HCT116 (cell line): Measurements from ENCODE around the gene PXMP4. TPM values are rescaled to one million over a fixed set of nuclear protein-coding genes. Genes with fewer than 3 reads are reported as not detected.

Experiments used
- ATAC-seq: fragments of 200-7000 bp; cut with Tn5 transposase; 2 replicates; pipeline ENCODE4 v1.9.1; 2020; ENCODE audit warnings: mild to moderate bottlenecking, moderate library complexity
- BruUV-seq: library from RNA; stranded (reverse); fragments of 400-500 nt; replicated peaks from 2 replicates; lab custom pipeline; 2021; lab: Mats Ljungman, UMichigan
- CTCF ChIA-PET: fragments of 300-600 bp; sonication (Branson Sonifier 250); formaldehyde crosslinking; loops from one replicate; lab custom pipeline; 2021; ENCODE audit warnings: antibody characterized with exemption; lab: Charles Lee
- POLR2A ChIA-PET: fragments of 300-600, 350-600 bp; sonication (Branson Sonifier 250); formaldehyde crosslinking; loops from one replicate; lab custom pipeline; 2021; ENCODE audit warnings: antibody characterized with exemption; lab: Charles Lee
- RAD21 ChIA-PET, 2 experiments: fragments of 300-600 bp; sonication (Branson Sonifier 250); formaldehyde crosslinking; loops; one replicate each; lab custom pipeline; 2023; ENCODE audit warnings: low total read pairs in 2 of 2; ENCODE audit not compliant: uncharacterized antibody in 2 of 2, unreplicated experiment in 2 of 2, low non-redundant PET in 1 of 2; lab: Charles Lee
- DNase-seq: peaks from one replicate; pipeline ENCODE4 v3.0.0-alpha.2; 2010; ENCODE audit warnings: low read depth, low spot score
- H2AFZ ChIP-seq: fragments of 200-600 bp; shearing (Covaris generic), sonication (generic); 2 replicates; pipeline ENCODE4 v1.6.1; 2017; ENCODE audit warnings: low read depth, mixed run types, mixed read lengths, antibody characterized with exemption, low read length; ENCODE audit not compliant: poor library complexity, severe bottlenecking
- H3K27ac ChIP-seq: 2 replicates; pipeline ENCODE4 v1.5.1; 2012; ENCODE audit warnings: low read depth, low read length
- H3K27me3 ChIP-seq: fragments of 200-600 bp; sonication (generic); 2 replicates; pipeline ENCODE4 v1.6.1; 2016; ENCODE audit warnings: mixed run types, low read length, mixed read lengths; ENCODE audit not compliant: insufficient read depth
- H3K36me3 ChIP-seq, 2 experiments: fragments of 200-500 bp in 1 of 2; fragments of 200-600 bp in 1 of 2; sonication (Bioruptor generic) in 1 of 2; sonication (generic) in 1 of 2; 2 replicates each; pipeline versions ENCODE4 v1.5.1 to v1.6.1; 2014 to 2016; ENCODE audit warnings: low read length in 2 of 2, inconsistent platforms in 1 of 2, mixed read lengths in 1 of 2, mixed run types in 1 of 2; ENCODE audit not compliant: insufficient read depth in 2 of 2, control insufficient read depth in 1 of 2
- H3K4me1 ChIP-seq, 2 experiments: fragments of 200-600 bp in 1 of 2; sonication (generic) in 1 of 2; 2 replicates each; pipeline versions ENCODE4 v1.5.1 to v1.6.1; 2012 to 2017; ENCODE audit warnings: low read length in 2 of 2, inconsistent platforms in 1 of 2, mild to moderate bottlenecking in 1 of 2, mixed read lengths in 1 of 2, mixed run types in 1 of 2, moderate library complexity in 1 of 2; ENCODE audit not compliant: insufficient read depth in 2 of 2, control insufficient read depth in 1 of 2
- H3K4me2 ChIP-seq: fragments of 200-600 bp; sonication (generic); 2 replicates; pipeline ENCODE4 v1.6.1; 2017; ENCODE audit warnings: mixed run types, low read length, mixed read lengths
- H3K4me3 ChIP-seq, 2 experiments: fragments of 200-600 bp in 1 of 2; sonication (generic) in 1 of 2; replicated peaks in 1 of 2; 2 replicates each; pipeline ENCODE4 v1.5.1; 2011 to 2016; ENCODE audit warnings: low read length in 2 of 2, control low read depth in 1 of 2, low read depth in 1 of 2, mild to moderate bottlenecking in 1 of 2, mixed read lengths in 1 of 2, mixed run types in 1 of 2
- H3K79me2 ChIP-seq: fragments of 200-600 bp; sonication (generic); 2 replicates; pipeline ENCODE4 v1.6.1; 2017; ENCODE audit warnings: mild to moderate bottlenecking, mixed run types, low read length, moderate library complexity, mixed read lengths; ENCODE audit not compliant: insufficient read depth
- H3K9ac ChIP-seq: fragments of 200-600 bp; sonication (generic); 2 replicates; pipeline ENCODE4 v1.6.1; 2016; ENCODE audit warnings: low read length, mixed read lengths
- H3K9me2 ChIP-seq: fragments of 200-600 bp; sonication (generic), shearing (Covaris generic); 2 replicates; pipeline ENCODE4 v1.6.1; 2017; ENCODE audit warnings: mixed run types, mild to moderate bottlenecking, moderate library complexity; ENCODE audit not compliant: insufficient read depth
- H3K9me3 ChIP-seq, 2 experiments: fragments of 200-500 bp in 1 of 2; fragments of 200-600 bp in 1 of 2; sonication (Bioruptor generic) in 1 of 2; sonication (generic) in 1 of 2; 2 replicates each; pipeline ENCODE4 v1.6.1; 2014 to 2017; ENCODE audit warnings: low read length in 2 of 2, mixed read lengths in 2 of 2, inconsistent platforms in 1 of 2, low read depth in 1 of 2, mild to moderate bottlenecking in 1 of 2, mixed run types in 1 of 2, moderate library complexity in 1 of 2; ENCODE audit not compliant: control insufficient read depth in 1 of 2, insufficient read depth in 1 of 2
- H4K20me1 ChIP-seq: fragments of 200-600 bp; sonication (generic), shearing (Covaris generic); 2 replicates; pipeline ENCODE4 v1.6.1; 2017; ENCODE audit warnings: mixed run types, mild to moderate bottlenecking, moderate library complexity; ENCODE audit not compliant: insufficient read depth
- CEBPB ChIP-seq: IDR thresholded peaks from 2 replicates; pipeline ENCODE4 v1.6.1; 2012; ENCODE audit warnings: low read depth
- EGR1 ChIP-seq: IDR thresholded peaks from 2 replicates; pipeline ENCODE4 v1.6.1; 2012; ENCODE audit warnings: low read depth
- ELF1 ChIP-seq: IDR thresholded peaks from 2 replicates; pipeline ENCODE4 v1.6.1; 2012; ENCODE audit warnings: low read depth, borderline replicate concordance
- EZH2 ChIP-seq: fragments of 200-600 bp; sonication (generic); IDR thresholded peaks from 2 replicates; pipeline ENCODE4 v1.6.1; 2017; ENCODE audit warnings: antibody characterized with exemption, mixed run types
- EZH2phosphoT487 ChIP-seq: fragments of 200-600 bp; IDR thresholded peaks from 2 replicates; pipeline ENCODE4 v1.6.1; 2018; ENCODE audit warnings: antibody characterized with exemption, borderline replicate concordance
- FOSL1 ChIP-seq: IDR thresholded peaks from 2 replicates; pipeline ENCODE4 v1.6.1; 2012; ENCODE audit warnings: low read depth
- JUND ChIP-seq: IDR thresholded peaks from 2 replicates; pipeline ENCODE4 v1.6.1; 2012
- RAD21 ChIP-seq: IDR thresholded peaks from 2 replicates; pipeline ENCODE4 v1.6.1; 2012; ENCODE audit warnings: low read depth, mild to moderate bottlenecking
- SIN3A ChIP-seq: IDR thresholded peaks from 2 replicates; pipeline ENCODE4 v1.6.1; 2012; ENCODE audit warnings: low read depth
- SP1 ChIP-seq: IDR thresholded peaks from 2 replicates; pipeline ENCODE4 v1.6.1; 2012; ENCODE audit warnings: low read depth
- SRF ChIP-seq: IDR thresholded peaks from 2 replicates; pipeline ENCODE4 v1.6.1; 2012; ENCODE audit warnings: low read depth
- ZFX ChIP-seq: fragments of 450-650 bp; IDR thresholded peaks from 2 replicates; pipeline ENCODE4 v1.6.1; 2017
- intact Hi-C: fragments of 100-400 bp; cut with micrococcal nuclease; formaldehyde crosslinking; loops from 2 replicates; pipeline ENCODE4 v1.10.0; 2022
- total RNA-seq: library from RNA; stranded (reverse); gene quantifications from one replicate; pipeline ENCODE4 v1.2.1, GENCODE V29; 2021; ENCODE audit not compliant: unreplicated experiment
- TF ChIP-seq, protein P1 (sequence below): IDR thresholded peaks from 2 replicates; pipeline ENCODE4 v1.6.1; 2012
- TF ChIP-seq, protein P2 (sequence below): IDR thresholded peaks from 2 replicates; pipeline ENCODE4 v1.6.1; 2012; ENCODE audit warnings: low read depth
- TF ChIP-seq, protein P3 (sequence below), 3 experiments: fragments of 200-600 bp in 1 of 3; sonication (generic) in 1 of 3; IDR thresholded peaks in 2 of 3; conservative IDR thresholded peaks in 1 of 3; 2 replicates each; pipeline ENCODE4 v1.5.1; 2012 to 2017; ENCODE audit warnings: low read depth in 2 of 3, low read length in 2 of 3, antibody characterized with exemption in 1 of 3, borderline replicate concordance in 1 of 3, control low read depth in 1 of 3, mild to moderate bottlenecking in 1 of 3, mixed read lengths in 1 of 3, mixed run types in 1 of 3, moderate library complexity in 1 of 3; ENCODE audit not compliant: insufficient read depth in 1 of 3

PXMP4 gene
- total RNA-seq, 1 experiment from 2014 or later, result 9.6 TPM

DNA sequence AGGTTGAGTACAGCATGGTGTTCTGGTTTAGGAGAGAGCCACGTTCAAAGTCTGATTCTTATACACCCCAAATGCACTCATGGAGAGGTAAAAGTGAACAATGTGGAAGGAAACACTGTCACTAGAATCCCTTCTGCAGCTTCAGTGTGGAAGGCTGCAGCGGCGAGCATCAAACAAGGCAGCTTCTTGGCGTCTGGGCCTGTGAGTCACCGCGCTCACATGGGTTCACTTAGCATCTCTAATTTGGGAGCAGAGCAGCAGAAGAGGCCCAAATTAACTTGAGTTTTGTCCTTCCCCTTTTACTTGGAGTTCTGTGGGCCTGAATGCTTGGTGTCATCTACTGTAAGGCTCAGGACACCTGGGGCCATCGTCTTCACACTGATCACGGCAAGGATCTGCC is 23.0 kb downstream of the PXMP4 start (continued):
- TF ChIP-seq, protein P1, sequence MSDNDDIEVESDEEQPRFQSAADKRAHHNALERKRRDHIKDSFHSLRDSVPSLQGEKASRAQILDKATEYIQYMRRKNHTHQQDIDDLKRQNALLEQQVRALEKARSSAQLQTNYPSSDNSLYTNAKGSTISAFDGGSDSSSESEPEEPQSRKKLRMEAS, result no peak

DNA sequence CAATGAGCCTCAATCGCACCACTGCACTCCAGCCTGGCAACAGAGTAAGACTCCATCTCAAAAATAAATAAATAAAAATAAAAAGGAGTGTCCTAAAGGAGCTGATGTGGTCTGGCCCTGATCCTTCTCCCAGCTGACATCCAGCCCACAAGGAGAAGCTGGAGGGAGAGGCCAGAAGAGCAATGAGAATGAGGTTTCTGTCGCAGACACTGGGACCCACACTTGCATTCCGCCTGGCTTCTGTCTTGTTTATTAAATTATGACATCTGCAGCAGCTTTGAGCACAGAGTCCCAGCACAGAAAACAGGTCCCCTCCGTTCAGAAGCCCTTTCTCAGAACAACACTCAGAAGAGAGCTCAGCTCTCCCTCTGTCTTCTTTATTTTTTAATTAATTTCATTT is 23.7 kb downstream of the PXMP4 start:
- no peak overlapping the region for H3K4me3 ChIP-seq
- ChIA-PET POLR2A (interaction anchor here (0.9 kb wide), 1 partner anchor 24 kb away, joined by 3 read pairs; no protein-coding TSS in a partner anchor), CTCF (interaction anchor here (0.6 kb wide), 1 partner anchor 432 kb away, joined by 3 read pairs; no protein-coding TSS in a partner anchor), RAD21 (no interaction called here)
- no TSS peak for BruUV-seq
- no peak overlapping the region for H3K4me2 ChIP-seq
- H3K9me3 ChIP-seq, result no peaks in the 10 kb centered on the region
- no peaks in the 10 kb centered on the region for H3K4me1 ChIP-seq
- DNase-seq (no peak), ATAC-seq (no peak)
- H3K27me3 ChIP-seq, result no peaks in the 10 kb centered on the region
- intact Hi-C loops, result no loop called here
- H2AFZ ChIP-seq, result no peak overlapping the region
- H3K27ac ChIP-seq, result no peak overlapping the region
- no peaks in the 10 kb centered on the region for H3K79me2 ChIP-seq
- H3K9ac ChIP-seq, result no peak overlapping the region
- no peaks in the 10 kb centered on the region for H3K9me2 ChIP-seq
- no peak for TF ChIP-seq SP1
- no peak for TF ChIP-seq ELF1
- no peaks in the 10 kb centered on the region for H4K20me1 ChIP-seq
- H3K36me3 ChIP-seq, result no peaks in the 10 kb centered on the region

DNA sequence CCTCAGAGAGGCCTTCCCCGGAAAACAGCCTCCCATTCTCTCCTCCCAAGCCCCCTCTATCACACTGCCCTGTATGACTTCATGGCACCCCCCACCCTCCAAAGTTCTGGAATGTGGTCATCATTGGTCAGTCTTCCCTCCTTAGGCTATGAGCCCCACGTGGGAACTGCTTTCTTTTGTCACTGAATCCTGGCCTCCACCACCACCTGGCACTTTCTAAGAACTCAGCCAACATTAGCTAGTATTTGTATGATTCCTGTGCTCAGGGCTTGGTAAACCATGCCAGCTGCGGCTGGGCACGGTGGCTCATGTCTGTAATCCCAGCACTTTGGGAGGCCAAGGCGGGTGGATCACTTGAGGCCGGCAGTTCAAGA is 25.5 kb downstream of the PXMP4 start:
- H3K4me1 ChIP-seq, result peaks cover 2 to 6% of the 10 kb centered on the region in 2 experiments; a peak in 2 of 4 replicates
- DNase-seq (no peak), ATAC-seq (no peak)
- H3K4me2 ChIP-seq, result no peak overlapping the region
- TF ChIP-seq, protein P2, sequence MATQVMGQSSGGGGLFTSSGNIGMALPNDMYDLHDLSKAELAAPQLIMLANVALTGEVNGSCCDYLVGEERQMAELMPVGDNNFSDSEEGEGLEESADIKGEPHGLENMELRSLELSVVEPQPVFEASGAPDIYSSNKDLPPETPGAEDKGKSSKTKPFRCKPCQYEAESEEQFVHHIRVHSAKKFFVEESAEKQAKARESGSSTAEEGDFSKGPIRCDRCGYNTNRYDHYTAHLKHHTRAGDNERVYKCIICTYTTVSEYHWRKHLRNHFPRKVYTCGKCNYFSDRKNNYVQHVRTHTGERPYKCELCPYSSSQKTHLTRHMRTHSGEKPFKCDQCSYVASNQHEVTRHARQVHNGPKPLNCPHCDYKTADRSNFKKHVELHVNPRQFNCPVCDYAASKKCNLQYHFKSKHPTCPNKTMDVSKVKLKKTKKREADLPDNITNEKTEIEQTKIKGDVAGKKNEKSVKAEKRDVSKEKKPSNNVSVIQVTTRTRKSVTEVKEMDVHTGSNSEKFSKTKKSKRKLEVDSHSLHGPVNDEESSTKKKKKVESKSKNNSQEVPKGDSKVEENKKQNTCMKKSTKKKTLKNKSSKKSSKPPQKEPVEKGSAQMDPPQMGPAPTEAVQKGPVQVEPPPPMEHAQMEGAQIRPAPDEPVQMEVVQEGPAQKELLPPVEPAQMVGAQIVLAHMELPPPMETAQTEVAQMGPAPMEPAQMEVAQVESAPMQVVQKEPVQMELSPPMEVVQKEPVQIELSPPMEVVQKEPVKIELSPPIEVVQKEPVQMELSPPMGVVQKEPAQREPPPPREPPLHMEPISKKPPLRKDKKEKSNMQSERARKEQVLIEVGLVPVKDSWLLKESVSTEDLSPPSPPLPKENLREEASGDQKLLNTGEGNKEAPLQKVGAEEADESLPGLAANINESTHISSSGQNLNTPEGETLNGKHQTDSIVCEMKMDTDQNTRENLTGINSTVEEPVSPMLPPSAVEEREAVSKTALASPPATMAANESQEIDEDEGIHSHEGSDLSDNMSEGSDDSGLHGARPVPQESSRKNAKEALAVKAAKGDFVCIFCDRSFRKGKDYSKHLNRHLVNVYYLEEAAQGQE, result no peak
- TF ChIP-seq EZH2phosphoT487 (no peak), EGR1 (no peak), EZH2 (no peak), JUND (no peak), CEBPB (no peak), SIN3A (no peak), FOSL1 (no peak), RAD21 (no peak), ZFX (no peak), SRF (no peak)
- TF ChIP-seq, protein P3, sequence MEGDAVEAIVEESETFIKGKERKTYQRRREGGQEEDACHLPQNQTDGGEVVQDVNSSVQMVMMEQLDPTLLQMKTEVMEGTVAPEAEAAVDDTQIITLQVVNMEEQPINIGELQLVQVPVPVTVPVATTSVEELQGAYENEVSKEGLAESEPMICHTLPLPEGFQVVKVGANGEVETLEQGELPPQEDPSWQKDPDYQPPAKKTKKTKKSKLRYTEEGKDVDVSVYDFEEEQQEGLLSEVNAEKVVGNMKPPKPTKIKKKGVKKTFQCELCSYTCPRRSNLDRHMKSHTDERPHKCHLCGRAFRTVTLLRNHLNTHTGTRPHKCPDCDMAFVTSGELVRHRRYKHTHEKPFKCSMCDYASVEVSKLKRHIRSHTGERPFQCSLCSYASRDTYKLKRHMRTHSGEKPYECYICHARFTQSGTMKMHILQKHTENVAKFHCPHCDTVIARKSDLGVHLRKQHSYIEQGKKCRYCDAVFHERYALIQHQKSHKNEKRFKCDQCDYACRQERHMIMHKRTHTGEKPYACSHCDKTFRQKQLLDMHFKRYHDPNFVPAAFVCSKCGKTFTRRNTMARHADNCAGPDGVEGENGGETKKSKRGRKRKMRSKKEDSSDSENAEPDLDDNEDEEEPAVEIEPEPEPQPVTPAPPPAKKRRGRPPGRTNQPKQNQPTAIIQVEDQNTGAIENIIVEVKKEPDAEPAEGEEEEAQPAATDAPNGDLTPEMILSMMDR (IDR thresholded peaks at IDR 0.05 in 2 of 3, conservative IDR thresholded peaks at IDR 0.05 in 1 of 3; ENCODE audit: borderline replicate concordance in 1 of 3, insufficient read depth in 1 of 3, low read depth in 2 of 3, low read length in 2 of 3), result no peak
- POLR2A ChIA-PET, result no interaction called here
- H3K9me3 ChIP-seq, result no peaks in the 10 kb centered on the region
- no peaks in the 10 kb centered on the region for H3K9me2 ChIP-seq
- H3K27me3 ChIP-seq, result no peaks in the 10 kb centered on the region
- H4K20me1 ChIP-seq, result no peaks in the 10 kb centered on the region
- no TSS peak for BruUV-seq
- intact Hi-C loops, result no loop called here
- H2AFZ ChIP-seq, result no peak overlapping the region
- H3K79me2 ChIP-seq, result no peaks in the 10 kb centered on the region
- no peak overlapping the region for H3K27ac ChIP-seq
- CTCF ChIA-PET, result no interaction called here
- no peak overlapping the region for H3K9ac ChIP-seq
- no peaks in the 10 kb centered on the region for H3K36me3 ChIP-seq
- H3K4me3 ChIP-seq, result no peak overlapping the region
- RAD21 ChIA-PET, result no interaction called here
